C4-2B (cell line): ENCODE data around the gene CPNE8.

Experiments
- H3K27ac ChIP-seq: fragments of 450-650 bp; 2 replicates; pipeline ENCODE4 v1.5.1; 2017
- CTCF ChIP-seq: fragments of 450-650 bp; conservative IDR thresholded peaks from 2 replicates; pipeline ENCODE4 v1.5.1; 2017; ENCODE audit warnings: mild to moderate bottlenecking
- ZFX ChIP-seq: fragments of 450-650 bp; IDR thresholded peaks from 2 replicates; pipeline ENCODE4 v1.6.1; 2017

CPNE8 gene

DNA sequence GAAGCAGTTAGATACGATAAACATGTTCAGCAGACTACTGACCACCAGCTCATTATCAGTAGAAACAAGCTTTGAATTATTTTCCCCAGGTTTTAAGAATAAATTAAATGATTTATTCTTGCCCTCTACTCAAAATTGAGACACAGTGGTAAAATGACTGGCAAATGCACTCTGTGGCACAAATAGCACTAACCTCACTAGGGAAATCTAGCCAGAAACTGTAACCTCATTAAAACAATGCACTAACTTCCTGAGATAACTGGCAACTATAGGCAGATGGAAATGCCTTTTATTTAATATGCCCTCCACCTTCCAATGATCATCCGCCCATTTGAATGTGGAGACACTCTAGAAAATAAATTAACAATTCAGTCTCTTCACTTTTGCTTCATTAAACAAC lies 33.2 kb downstream of the CPNE8 start:
- TF ChIP-seq ZFX = no peak
- no peak for TF ChIP-seq CTCF
- H3K27ac ChIP-seq = no peak overlapping the region

GRCh38 chr12:38869036-38869435 lies 36.4 kb downstream of the CPNE8 start:
- TF ChIP-seq CTCF (no peak), ZFX (no peak)
- H3K27ac ChIP-seq = no peak overlapping the region

DNA sequence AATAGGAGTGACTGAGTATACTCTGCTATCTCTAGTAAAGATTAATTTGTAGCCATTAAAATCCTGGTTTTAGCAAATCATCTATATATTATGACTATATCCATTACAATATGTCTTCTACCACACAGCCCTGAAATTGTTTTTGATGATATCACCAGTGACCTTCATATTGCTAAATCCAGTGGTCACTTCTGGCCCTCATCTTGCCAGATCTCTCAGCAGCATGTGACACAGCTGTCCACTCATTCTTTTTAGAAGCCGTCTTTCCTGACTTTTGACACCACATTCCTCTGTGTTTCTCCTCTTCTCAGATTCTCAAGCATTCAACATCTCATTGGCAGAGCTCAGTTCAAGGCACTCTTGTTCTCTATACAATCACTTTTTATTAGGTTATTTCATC lies 54.9 kb downstream of the CPNE8 start:
- TF ChIP-seq CTCF = no peak
- no peak for TF ChIP-seq ZFX
- H3K27ac ChIP-seq = no peak overlapping the region

DNA sequence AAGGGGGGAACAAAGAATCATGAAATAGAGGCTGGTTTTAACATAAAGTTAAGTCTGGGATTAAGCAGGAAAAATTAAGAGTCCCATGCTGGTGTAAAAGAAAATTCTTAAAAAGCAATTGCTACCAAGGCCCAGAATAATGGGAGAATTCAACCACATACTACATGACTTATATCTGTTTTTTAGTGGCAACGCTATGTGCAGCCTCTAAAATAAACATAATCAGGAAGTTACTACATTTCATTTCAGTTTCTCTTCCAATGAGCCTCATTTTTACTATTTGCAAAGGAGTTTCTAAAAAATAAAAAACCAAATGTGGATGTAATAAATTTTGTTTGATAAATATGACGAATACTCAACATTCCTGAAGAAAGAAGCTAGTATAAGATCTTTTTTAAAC lies 58.1 kb downstream of the CPNE8 start:
- no peak for TF ChIP-seq CTCF
- no peak for TF ChIP-seq ZFX
- no peak overlapping the region for H3K27ac ChIP-seq

GRCh38 chr12:38844267-38844666 lies 61.1 kb downstream of the CPNE8 start:
- TF ChIP-seq CTCF = no peak
- no peak for TF ChIP-seq ZFX
- no peak overlapping the region for H3K27ac ChIP-seq

DNA sequence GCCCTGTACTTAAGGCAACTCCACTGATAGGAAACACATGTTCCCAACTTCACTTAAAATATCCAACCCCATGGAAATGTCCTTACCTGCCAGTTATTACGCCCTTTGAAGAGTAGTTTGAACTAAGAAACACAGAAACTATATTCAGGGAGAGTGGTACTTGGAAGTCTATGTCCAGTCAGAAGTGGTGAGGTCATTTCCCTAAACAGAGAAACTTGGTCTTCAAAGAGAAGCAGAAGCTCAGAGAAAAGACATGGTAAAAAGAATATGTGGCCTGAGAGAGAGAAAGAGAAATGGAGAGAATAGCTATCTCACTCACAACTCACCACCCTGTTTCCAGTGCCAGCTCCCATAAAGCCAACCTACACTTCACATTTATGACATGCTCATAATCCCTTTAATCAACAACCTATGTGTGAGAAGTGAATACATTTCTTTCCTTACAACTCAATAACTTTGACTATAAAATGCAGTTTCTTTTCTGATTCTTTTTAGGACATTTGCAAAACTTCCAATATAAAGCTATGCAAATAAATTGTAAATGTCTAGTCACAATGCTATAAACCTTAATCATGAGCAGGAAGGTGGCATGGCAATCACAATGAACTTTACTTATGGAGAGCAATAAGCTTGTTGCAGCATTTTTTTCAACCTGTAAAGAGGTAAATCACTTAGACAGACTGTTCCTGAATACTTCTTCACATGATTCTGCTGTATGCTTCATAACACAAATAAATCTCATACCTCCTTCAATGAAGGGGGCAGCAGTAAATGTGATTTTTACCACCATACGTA lies 67.1 kb downstream of the CPNE8 start:
- H3K27ac ChIP-seq = no peak overlapping the region
- TF ChIP-seq ZFX = no peak
- TF ChIP-seq CTCF = no peak

DNA sequence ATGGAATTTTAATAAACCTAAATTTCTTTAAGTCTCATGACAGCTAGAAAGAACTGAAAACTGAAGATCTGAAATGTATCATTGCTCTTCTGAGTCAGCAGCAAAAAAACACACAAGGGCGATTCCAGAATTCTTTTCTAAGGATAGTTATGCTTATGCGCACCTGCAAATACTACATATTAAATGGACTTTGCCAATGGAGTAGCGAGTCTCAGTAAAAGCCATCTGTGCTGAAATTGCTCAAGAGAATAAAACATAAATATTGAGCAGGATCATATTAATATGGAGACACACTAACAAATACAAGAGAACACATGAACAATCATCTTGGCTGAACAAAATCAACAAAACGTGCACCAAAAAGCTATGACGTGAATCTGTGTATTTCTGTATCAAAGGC lies 73.7 kb downstream of the CPNE8 start:
- H3K27ac ChIP-seq = no peak overlapping the region
- TF ChIP-seq ZFX = no peak
- TF ChIP-seq CTCF = no peak
